Mesothelial cell of epicardium (in vitro differentiated cells): ENCODE results near the gene NXN. TPM values are rescaled to one million over a fixed set of nuclear protein-coding genes. Genes with fewer than 3 reads are reported as not detected.
"Not testable (repeated sequence)": the region's sequence is repeated elsewhere in the genome, so short reads cannot be mapped to it uniquely, and the experiment has no call there.

ENCODE experiments used
- DNase-seq, 2 experiments: peaks; one replicate each; pipeline ENCODE4 v3.0.0; 2021; ENCODE audit warnings: low spot score in 2 of 2; ENCODE audit not compliant: unreplicated experiment in 2 of 2
- H3K27ac Mint-ChIP-seq: 2 replicates; pipeline ENCODE4 v1.8.0; 2021; ENCODE audit warnings: mixed read lengths
- H3K27me3 Mint-ChIP-seq: 2 replicates; pipeline ENCODE4 v1.8.0; 2021; ENCODE audit warnings: low read depth, mixed read lengths
- H3K36me3 Mint-ChIP-seq: 2 replicates; pipeline ENCODE4 v1.8.0; 2021; ENCODE audit warnings: mixed read lengths
- H3K4me1 Mint-ChIP-seq: 2 replicates; pipeline ENCODE4 v1.8.0; 2021; ENCODE audit warnings: mixed read lengths
- H3K4me3 Mint-ChIP-seq: 2 replicates; pipeline ENCODE4 v1.8.0; 2021; ENCODE audit warnings: mild to moderate bottlenecking, moderate library complexity, mixed read lengths
- H3K9me3 Mint-ChIP-seq: 2 replicates; pipeline ENCODE4 v1.8.0; 2021; ENCODE audit warnings: mixed read lengths
- total RNA-seq: library from RNA; stranded (reverse); gene quantifications from 3 replicates; pipeline ENCODE4 v1.2.1, GENCODE V29; 2021
- TF ChIP-seq, protein P1 (sequence below): fragments of 200-600 bp; sonication (generic); IDR thresholded peaks from one replicate; pipeline ENCODE4 v1.5.0; 2021; ENCODE audit warnings: antibody characterized with exemption; ENCODE audit not compliant: unreplicated experiment

The NXN gene
- total RNA-seq, 1 donor from 2014 or later: 107 TPM

DNA sequence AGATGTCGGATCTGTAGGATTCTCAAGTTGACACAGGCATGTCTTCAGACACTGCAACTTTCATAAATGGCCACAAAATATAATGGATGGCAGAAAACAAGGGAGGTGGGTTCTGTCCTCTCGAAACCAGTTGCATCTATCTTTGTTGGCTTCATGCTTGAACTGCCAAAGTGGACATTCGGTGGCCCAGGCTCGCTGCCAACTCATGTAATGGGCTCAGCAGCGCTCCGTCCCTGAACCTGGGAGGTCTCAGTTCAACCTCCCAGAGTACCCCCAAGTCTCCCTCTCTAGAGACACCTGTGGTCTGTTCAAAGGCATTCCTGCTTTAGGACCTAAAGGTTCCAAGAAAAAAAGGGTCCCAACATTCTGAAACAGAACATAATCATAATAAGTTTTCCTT is 71.9 kb downstream of the NXN start:
- TF ChIP-seq, protein P1, sequence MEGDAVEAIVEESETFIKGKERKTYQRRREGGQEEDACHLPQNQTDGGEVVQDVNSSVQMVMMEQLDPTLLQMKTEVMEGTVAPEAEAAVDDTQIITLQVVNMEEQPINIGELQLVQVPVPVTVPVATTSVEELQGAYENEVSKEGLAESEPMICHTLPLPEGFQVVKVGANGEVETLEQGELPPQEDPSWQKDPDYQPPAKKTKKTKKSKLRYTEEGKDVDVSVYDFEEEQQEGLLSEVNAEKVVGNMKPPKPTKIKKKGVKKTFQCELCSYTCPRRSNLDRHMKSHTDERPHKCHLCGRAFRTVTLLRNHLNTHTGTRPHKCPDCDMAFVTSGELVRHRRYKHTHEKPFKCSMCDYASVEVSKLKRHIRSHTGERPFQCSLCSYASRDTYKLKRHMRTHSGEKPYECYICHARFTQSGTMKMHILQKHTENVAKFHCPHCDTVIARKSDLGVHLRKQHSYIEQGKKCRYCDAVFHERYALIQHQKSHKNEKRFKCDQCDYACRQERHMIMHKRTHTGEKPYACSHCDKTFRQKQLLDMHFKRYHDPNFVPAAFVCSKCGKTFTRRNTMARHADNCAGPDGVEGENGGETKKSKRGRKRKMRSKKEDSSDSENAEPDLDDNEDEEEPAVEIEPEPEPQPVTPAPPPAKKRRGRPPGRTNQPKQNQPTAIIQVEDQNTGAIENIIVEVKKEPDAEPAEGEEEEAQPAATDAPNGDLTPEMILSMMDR: no peak
- no peak overlapping the region for H3K27ac Mint-ChIP-seq
- H3K36me3 Mint-ChIP-seq: peaks cover 1% of the 10 kb centered on the region
- H3K27me3 Mint-ChIP-seq: no peaks in the 10 kb centered on the region
- H3K4me3 Mint-ChIP-seq: no peak overlapping the region
- no peak for DNase-seq
- peaks cover 58% of the 10 kb centered on the region for H3K4me1 Mint-ChIP-seq
- no peaks in the 10 kb centered on the region for H3K9me3 Mint-ChIP-seq

DNA sequence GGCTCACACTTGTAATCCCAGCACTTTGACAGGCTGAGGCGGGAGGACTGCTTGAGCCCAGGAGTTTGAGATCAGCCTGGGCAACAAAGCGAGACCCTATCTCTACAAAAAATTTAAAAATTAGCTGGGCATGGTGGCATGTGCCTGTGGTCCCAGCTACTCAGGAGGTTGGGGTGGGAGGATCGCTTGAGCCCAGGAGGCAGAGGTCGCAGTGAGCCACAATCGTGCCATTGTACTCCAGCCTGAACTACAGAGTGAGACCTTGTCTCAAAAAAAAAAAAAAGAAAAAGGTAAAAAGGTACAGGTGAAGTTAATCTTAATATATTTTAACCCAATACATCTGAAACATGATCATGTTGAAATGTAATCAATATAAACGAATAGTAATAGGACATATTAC is 73.9 kb downstream of the NXN start:
- H3K36me3 Mint-ChIP-seq, DNase-seq, H3K4me3 Mint-ChIP-seq, H3K9me3 Mint-ChIP-seq, H3K27me3 Mint-ChIP-seq: not testable (repeated sequence)
- H3K4me1 Mint-ChIP-seq: peaks cover 57% of the 10 kb centered on the region
- H3K27ac Mint-ChIP-seq: peak overlapping the region; percentile 92

DNA sequence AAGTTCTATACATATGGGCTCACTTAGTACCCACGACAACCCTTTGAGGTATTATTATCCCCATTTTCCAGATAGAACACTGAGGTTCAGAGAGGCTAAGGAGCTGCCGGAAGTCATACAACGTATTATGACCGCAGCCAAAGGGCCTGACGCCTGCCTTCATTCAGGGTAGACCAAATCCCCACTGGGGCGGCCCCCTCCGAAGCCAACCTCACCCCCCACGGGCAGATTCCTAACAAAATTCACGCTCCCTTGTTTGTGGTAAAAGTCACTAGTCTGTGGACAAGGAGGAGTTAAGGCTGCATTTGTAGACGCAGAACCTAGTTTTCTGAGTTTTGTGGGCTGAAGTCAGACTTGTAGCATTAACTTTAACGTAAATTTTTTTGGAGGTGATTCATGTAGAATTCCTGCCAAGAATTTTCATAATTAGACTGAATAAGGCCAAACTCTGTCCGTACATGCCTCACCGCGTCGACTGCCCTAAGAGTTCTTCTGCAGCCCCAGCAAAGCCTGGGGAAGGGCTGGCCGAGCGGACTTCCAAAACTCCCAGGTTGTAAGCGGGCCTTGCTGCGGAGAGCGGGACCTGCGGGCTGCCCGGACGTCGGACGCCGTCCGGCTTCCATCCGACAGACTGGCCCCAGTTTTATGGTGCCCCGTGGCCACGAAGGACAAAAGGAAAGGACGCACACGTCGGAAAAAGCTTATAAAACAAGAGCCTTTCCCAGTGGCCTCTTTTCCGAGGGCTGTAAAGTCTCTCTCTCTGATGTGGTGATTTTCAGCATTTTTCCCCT is 75.7 kb downstream of the NXN start:
- Mint-ChIP-seq H3K27ac (peak overlapping the region; percentile 92), H3K36me3 (no peaks in the 10 kb centered on the region), H3K27me3 (no peaks in the 10 kb centered on the region), H3K9me3 (no peaks in the 10 kb centered on the region), H3K4me3 (peak overlapping the region; percentile 2), H3K4me1 (peaks cover 47% of the 10 kb centered on the region)
- TF ChIP-seq, protein P1: no peak
- no peak for DNase-seq

DNA sequence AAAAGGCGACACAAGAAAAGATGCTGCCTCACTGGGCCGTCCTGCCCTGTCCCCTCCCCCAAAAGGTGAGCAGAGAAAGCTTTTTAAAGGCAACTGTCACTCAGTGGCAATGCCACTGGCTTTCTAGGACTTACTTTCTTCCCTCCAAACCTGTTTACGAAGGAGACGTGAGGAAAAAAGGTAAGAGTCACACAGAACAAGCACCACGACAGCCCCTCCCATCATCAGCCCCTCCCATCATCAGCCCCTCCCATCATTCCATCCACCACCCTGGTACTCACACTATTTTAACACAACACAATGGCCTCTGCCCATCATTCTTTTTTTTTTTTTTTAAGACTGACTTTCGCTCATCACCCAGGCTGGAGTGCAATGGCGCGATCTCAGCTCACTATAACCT is 77.1 kb downstream of the NXN start:
- DNase-seq: no peak
- TF ChIP-seq, protein P1: no peak
- Mint-ChIP-seq H3K27me3 (no peaks in the 10 kb centered on the region), H3K4me3 (no peak overlapping the region), H3K9me3 (no peaks in the 10 kb centered on the region), H3K27ac (no peak overlapping the region), H3K4me1 (peaks cover 51% of the 10 kb centered on the region), H3K36me3 (no peaks in the 10 kb centered on the region)

DNA sequence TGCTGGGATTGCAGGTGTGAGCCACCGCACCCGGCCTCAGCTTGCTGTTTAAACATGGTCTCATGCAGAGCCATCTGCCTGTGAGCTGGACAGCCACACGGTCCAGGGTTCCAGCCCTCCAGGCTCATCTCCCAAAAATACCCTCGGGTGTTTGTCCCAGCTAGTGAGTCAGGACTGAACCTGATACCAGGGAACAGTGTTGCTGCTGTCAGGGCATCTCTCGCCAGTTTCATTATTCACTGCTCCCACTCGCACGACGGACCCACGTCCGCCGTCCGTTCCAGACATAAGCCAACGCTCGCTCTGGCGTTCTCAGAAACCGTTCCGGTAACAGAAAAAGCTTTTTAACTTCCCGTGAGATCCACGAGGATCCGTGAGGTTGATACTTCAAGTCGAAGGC is 77.6 kb downstream of the NXN start:
- peak overlapping the region; percentile 17 for H3K27ac Mint-ChIP-seq
- no peaks in the 10 kb centered on the region for H3K36me3 Mint-ChIP-seq
- no peak for DNase-seq
- H3K4me1 Mint-ChIP-seq: peaks cover 56% of the 10 kb centered on the region
- H3K9me3 Mint-ChIP-seq: no peaks in the 10 kb centered on the region
- TF ChIP-seq, protein P1: no peak
- no peak overlapping the region for H3K4me3 Mint-ChIP-seq
- no peaks in the 10 kb centered on the region for H3K27me3 Mint-ChIP-seq

DNA sequence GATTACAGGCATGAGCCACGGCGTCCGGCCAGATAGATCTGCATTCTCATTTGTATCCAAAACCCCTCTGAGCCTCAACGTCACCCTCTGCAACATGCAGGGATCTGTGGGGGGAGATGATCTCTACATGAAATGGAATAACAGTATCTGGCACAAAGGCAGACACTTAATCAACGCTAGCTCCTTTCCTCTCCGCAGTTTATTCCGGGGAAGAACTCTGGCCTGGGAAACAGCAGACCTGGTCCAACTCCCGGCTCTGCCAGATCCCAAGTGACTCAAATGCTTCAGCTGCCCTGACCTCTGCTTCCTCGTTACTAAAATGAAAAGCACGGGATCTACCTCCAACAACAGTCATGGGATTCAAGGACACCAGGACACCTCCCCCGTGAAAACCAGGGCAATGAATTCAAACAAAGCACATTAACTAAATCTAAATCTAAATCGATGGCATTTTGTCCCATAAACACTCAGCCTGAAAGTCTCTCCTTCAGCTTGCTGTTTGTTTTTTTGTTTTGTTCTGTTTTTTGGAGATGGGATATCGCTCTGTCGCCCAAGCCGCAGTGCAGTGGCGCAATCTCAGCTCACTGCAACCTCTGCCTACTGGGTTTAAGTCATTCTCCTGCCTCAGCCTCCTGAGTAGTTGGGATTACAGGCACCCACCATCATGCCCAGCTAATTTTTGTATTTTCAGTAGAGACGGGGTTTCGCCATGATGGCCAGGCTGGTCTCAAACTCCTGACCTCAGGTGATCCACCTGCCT is 78.2 kb downstream of the NXN start:
- TF ChIP-seq, protein P1: no peak
- H3K4me3 Mint-ChIP-seq: no peak overlapping the region
- no peaks in the 10 kb centered on the region for H3K27me3 Mint-ChIP-seq
- H3K4me1 Mint-ChIP-seq: peaks cover 60% of the 10 kb centered on the region
- no peaks in the 10 kb centered on the region for H3K9me3 Mint-ChIP-seq
- peak overlapping the region; percentile 84 for H3K27ac Mint-ChIP-seq
- no peak for DNase-seq
- H3K36me3 Mint-ChIP-seq: peaks cover 5% of the 10 kb centered on the region
